H1 (cell line): ENCODE measurements around the gene MMP15. TPM values are rescaled to one million over a fixed set of nuclear protein-coding genes. Genes with fewer than 3 reads are reported as not detected.

ENCODE experiments used
- BACH1 ChIP-seq: IDR thresholded peaks from 2 replicates; pipeline ENCODE4 v1.6.1; 2012; ENCODE audit warnings: low read length, improper control_type of control experiment
- BCL11A ChIP-seq, 2 experiments: IDR thresholded peaks; one replicate each; pipeline ENCODE4 v1.6.1; 2011; ENCODE audit warnings: low read depth in 2 of 2, low read length in 2 of 2, mild to moderate bottlenecking in 2 of 2
- BRCA1 ChIP-seq: IDR thresholded peaks from 2 replicates; pipeline ENCODE4 v1.6.1; 2012; ENCODE audit warnings: low read depth, low read length, improper control_type of control experiment
- E2F6 ChIP-seq: IDR thresholded peaks from 2 replicates; pipeline ENCODE4 v1.6.1; 2012; ENCODE audit warnings: inconsistent platforms
- JUN ChIP-seq: IDR thresholded peaks from 2 replicates; pipeline ENCODE4 v1.6.1; 2011; ENCODE audit warnings: low read depth, mild to moderate bottlenecking, improper control_type of control experiment, low read length
- RAD21 ChIP-seq, 2 experiments: IDR thresholded peaks in 1 of 2; conservative IDR thresholded peaks in 1 of 2; 2 replicates each; pipeline ENCODE4 v1.6.1; 2011; ENCODE audit warnings: low read depth in 2 of 2, low read length in 2 of 2, improper control_type of control experiment in 1 of 2, inconsistent platforms in 1 of 2, mild to moderate bottlenecking in 1 of 2, moderate library complexity in 1 of 2
- SRF ChIP-seq: IDR thresholded peaks from 2 replicates; pipeline ENCODE4 v1.6.1; 2011; ENCODE audit warnings: mild to moderate bottlenecking, low read depth, low read length, moderate library complexity
- YY1 ChIP-seq: IDR thresholded peaks from 2 replicates; pipeline ENCODE4 v1.6.1; 2011; ENCODE audit warnings: low read depth, mild to moderate bottlenecking, low read length
- polyA plus RNA-seq, 7 experiments: library from polyadenylated mRNA; depleted of rRNA in 3 of 7; stranded (reverse) in 5 of 7; unstranded in 2 of 7; fragments of >200 nt in 5 of 7; fragments of 200-250 nt in 2 of 7; gene quantifications; 1 replicate in 5 of 7; 2 replicates in 1 of 7; 4 replicates in 1 of 7; pipeline versions ENCODE4 v1.2.1 to v1.2.3, GENCODE V29; 2011 to 2013; ENCODE audit warnings: missing spikeins in 2 of 7, mixed read lengths in 2 of 7
- total RNA-seq: library from RNA; stranded (reverse); fragmentation: NEBNext Ultra II Directional; extraction: Animal tissue kit (Norgen Biotek cat#: 25700); gene quantifications from 2 replicates; pipeline ENCODE4 v1.2.1, GENCODE V29; 2021

The MMP15 gene
- total and polyA plus RNA-seq, 2 of the 8 experiments (the other 6 are each of a cell fraction or from before 2014, with no cell fraction given) = 38.5 to 42.2 TPM

GRCh38 chr16:58035356-58036170 lies 10.0 kb downstream of the MMP15 start (continued):
- no peak for TF ChIP-seq YY1
- TF ChIP-seq SRF = no peak
- no peak for TF ChIP-seq BACH1
- no peak for TF ChIP-seq RAD21 (IDR thresholded peaks at IDR 0.05 in 1 of 2, conservative IDR thresholded peaks at IDR 0.05 in 1 of 2; ENCODE audit: low read depth in 2 of 2, low read length in 2 of 2)
- no peak for TF ChIP-seq BCL11A (IDR thresholded peaks at IDR 0.05; ENCODE audit: low read depth in 2 of 2, low read length in 2 of 2)
- no peak for TF ChIP-seq JUN
- no peak for TF ChIP-seq BRCA1
- no peak for TF ChIP-seq E2F6
- TF ChIP-seq, all 59 proteins: peak for 0
